Neuronal stem cell (in vitro differentiated cells): ENCODE data around the gene SLC12A6.

Experiments
- DNase-seq: peaks from one replicate; pipeline ENCODE4 v3.0.0-alpha.2; 2013; ENCODE audit warnings: low spot score
- H2AFZ ChIP-seq: one replicate; pipeline ENCODE4 v1.6.1; 2013; ENCODE audit warnings: mild to moderate bottlenecking, low read length, inconsistent platforms
- H2AK5ac ChIP-seq: 2 replicates; pipeline ENCODE4 v1.6.1; 2013; ENCODE audit warnings: low read depth, mild to moderate bottlenecking, inconsistent platforms, low read length, moderate library complexity, mixed read lengths
- H2BK120ac ChIP-seq: 2 replicates; pipeline ENCODE4 v1.6.1; 2013; ENCODE audit warnings: low read depth, mild to moderate bottlenecking, inconsistent platforms, low read length, moderate library complexity, mixed read lengths
- H2BK12ac ChIP-seq: one replicate; pipeline ENCODE4 v1.6.1; 2013; ENCODE audit warnings: low read length, inconsistent platforms
- H2BK15ac ChIP-seq: 2 replicates; pipeline ENCODE4 v1.6.1; 2013; ENCODE audit warnings: mild to moderate bottlenecking, low read length, inconsistent platforms, mixed read lengths
- H2BK5ac ChIP-seq: one replicate; pipeline ENCODE4 v1.6.1; 2013; ENCODE audit warnings: inconsistent platforms, mild to moderate bottlenecking, low read length, moderate library complexity
- H3K14ac ChIP-seq: one replicate; pipeline ENCODE4 v1.6.1; 2013; ENCODE audit warnings: low read length, inconsistent platforms
- H3K18ac ChIP-seq: 2 replicates; pipeline ENCODE4 v1.6.1; 2013; ENCODE audit warnings: low read length, inconsistent platforms
- H3K23ac ChIP-seq: 2 replicates; pipeline ENCODE4 v1.6.1; 2013; ENCODE audit warnings: low read depth, mild to moderate bottlenecking, mixed read lengths, low read length, inconsistent platforms; ENCODE audit not compliant: poor library complexity
- H3K27ac ChIP-seq: replicated peaks from 3 replicates; pipeline ENCODE4 v1.5.1; 2013; ENCODE audit warnings: low read length, inconsistent platforms
- H3K27me3 ChIP-seq, 3 experiments: 2 replicates each; pipeline ENCODE4 v1.6.1; 2013; ENCODE audit warnings: low read length in 3 of 3, mild to moderate bottlenecking in 2 of 3, inconsistent platforms in 1 of 3, low read depth in 1 of 3, mixed read lengths in 1 of 3, moderate library complexity in 1 of 3; ENCODE audit not compliant: control insufficient read depth in 3 of 3, insufficient read depth in 3 of 3
- H3K36me3 ChIP-seq, 2 donors: replicated peaks in 1 of 2; 2 replicates each; pipeline ENCODE4 v1.6.1; 2013; ENCODE audit warnings: low read length in 2 of 2; ENCODE audit not compliant: control insufficient read depth in 2 of 2, insufficient read depth in 2 of 2
- H3K4ac ChIP-seq: 2 replicates; pipeline ENCODE4 v1.6.1; 2013; ENCODE audit warnings: inconsistent platforms, mild to moderate bottlenecking, low read length, moderate library complexity
- H3K4me1 ChIP-seq, 2 donors: 1 replicate in 1 of 2; 2 replicates in 1 of 2; pipeline ENCODE4 v1.6.1; 2013; ENCODE audit warnings: low read length in 2 of 2, low read depth in 1 of 2; ENCODE audit not compliant: control insufficient read depth in 2 of 2, insufficient read depth in 1 of 2
- H3K4me2 ChIP-seq: one replicate; pipeline ENCODE4 v1.6.1; 2013; ENCODE audit warnings: mild to moderate bottlenecking, low read length, inconsistent platforms; ENCODE audit not compliant: insufficient read depth, poor library complexity, severe bottlenecking
- H3K4me3 ChIP-seq, 2 donors: 2 replicates each; pipeline ENCODE4 v1.5.1; 2013; ENCODE audit warnings: low read length in 2 of 2, mild to moderate bottlenecking in 2 of 2, inconsistent platforms in 1 of 2, moderate library complexity in 1 of 2
- H3K79me1 ChIP-seq: one replicate; pipeline ENCODE4 v1.6.1; 2013; ENCODE audit warnings: low read depth, mild to moderate bottlenecking, inconsistent platforms, low read length, moderate library complexity
- H3K9ac ChIP-seq: one replicate; pipeline ENCODE4 v1.6.1; 2013; ENCODE audit warnings: mild to moderate bottlenecking, low read depth, low read length, inconsistent platforms; ENCODE audit not compliant: poor library complexity
- H3K9me3 ChIP-seq, 2 donors: replicated peaks in 1 of 2; 2 replicates each; pipeline versions ENCODE3 to v1.6.1; 2013; ENCODE audit warnings: low read length in 2 of 2, mild to moderate bottlenecking in 2 of 2, inconsistent platforms in 1 of 2, low read depth in 1 of 2, mixed read lengths in 1 of 2, moderate library complexity in 1 of 2; ENCODE audit not compliant: control insufficient read depth in 2 of 2, insufficient read depth in 1 of 2
- H4K8ac ChIP-seq: one replicate; pipeline ENCODE4 v1.6.1; 2013; ENCODE audit warnings: low read depth, mild to moderate bottlenecking, inconsistent platforms, low read length, moderate library complexity
- H4K91ac ChIP-seq: one replicate; pipeline ENCODE4 v1.6.1; 2013; ENCODE audit warnings: low read length, low read depth, mild to moderate bottlenecking, inconsistent platforms; ENCODE audit not compliant: poor library complexity
- WGBS, 2 donors: extraction: QIAGEN DNeasy Blood & Tissue Kit; methylation state at CpG; one replicate each; pipeline ENCODE4 v1.1.7; 2013; ENCODE audit warnings: missing lambda C conversion rate in 2 of 2, mixed read lengths in 1 of 2; ENCODE audit not compliant: insufficient read length in 2 of 2, insufficient replicate concordance in 1 of 2; ENCODE audit errors: extremely low coverage in 2 of 2; 5-methylcytosine and 5-hydroxymethylcytosine counted together

The SLC12A6 gene

DNA sequence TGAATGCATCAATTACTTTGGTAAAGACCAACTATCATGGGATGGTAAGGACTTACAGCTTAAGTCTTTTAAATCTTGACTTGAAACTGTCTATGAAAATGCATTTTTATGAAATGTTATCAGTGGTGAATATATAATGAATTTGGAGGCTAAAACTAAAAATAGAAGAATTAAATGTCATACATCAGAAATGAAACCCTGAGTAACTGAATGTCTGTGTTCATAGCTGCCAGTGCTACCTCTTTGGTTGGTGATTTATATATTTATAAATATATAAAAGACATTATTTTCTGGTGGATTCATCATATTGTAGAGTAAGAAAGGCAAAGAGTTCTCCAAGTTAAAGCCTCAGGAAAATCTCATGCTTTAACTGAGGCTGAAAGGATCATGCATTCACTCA lies 12.2 kb downstream of the SLC12A6 start:
- Histone ChIP-seq H4K91ac (no peak overlapping the region), H2BK120ac (no peak overlapping the region), H2BK12ac (no peak overlapping the region), H2BK5ac (no peak overlapping the region), H3K14ac (no peak overlapping the region), H3K4ac (no peak overlapping the region), H3K23ac (no peak overlapping the region), H3K9me3 (peaks cover 0 to 2% of the 10 kb centered on the region in 2 donors), H3K27me3 (no peaks in the 10 kb centered on the region), H4K8ac (no peak overlapping the region), H2AK5ac (no peak overlapping the region), H3K27ac (no peak overlapping the region), H3K79me1 (no peaks in the 10 kb centered on the region), H3K36me3 (no peaks in the 10 kb centered on the region), H3K4me3 (no peak overlapping the region), H3K4me2 (no peak overlapping the region), H3K4me1 (no peaks in the 10 kb centered on the region), H3K18ac (no peak overlapping the region), H2AFZ (no peak overlapping the region), H2BK15ac (no peak overlapping the region), H3K9ac (no peak overlapping the region)
- no peak for DNase-seq

DNA sequence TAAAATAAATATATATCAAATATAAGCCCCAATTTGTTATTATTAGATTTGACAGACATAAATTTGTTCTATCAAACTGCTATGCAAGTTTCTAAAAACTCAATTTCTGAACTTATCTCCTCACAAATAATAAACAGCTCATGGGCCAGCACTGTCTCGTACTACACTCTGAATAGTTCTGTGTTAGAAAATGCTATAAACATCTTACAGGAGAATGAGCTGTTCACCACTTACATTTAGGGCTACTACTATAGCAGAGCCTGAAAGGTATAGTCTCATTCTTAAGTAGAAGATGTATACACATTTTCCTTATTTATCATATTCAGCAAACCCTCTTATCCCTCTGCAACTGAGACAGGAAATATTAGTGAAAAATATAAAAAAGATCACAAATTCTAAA lies 12.6 kb downstream of the SLC12A6 start:
- Histone ChIP-seq H3K4ac (no peak overlapping the region), H3K79me1 (no peaks in the 10 kb centered on the region), H3K36me3 (no peaks in the 10 kb centered on the region), H3K27me3 (no peaks in the 10 kb centered on the region), H4K91ac (no peak overlapping the region), H2AK5ac (no peak overlapping the region), H2AFZ (no peak overlapping the region), H3K4me3 (no peak overlapping the region), H3K4me2 (no peak overlapping the region), H3K9ac (no peak overlapping the region), H4K8ac (no peak overlapping the region), H3K27ac (no peak overlapping the region), H3K18ac (no peak overlapping the region), H3K9me3 (peaks cover 0 to 2% of the 10 kb centered on the region in 2 donors), H2BK12ac (no peak overlapping the region), H2BK15ac (no peak overlapping the region), H3K14ac (no peak overlapping the region), H2BK120ac (no peak overlapping the region), H3K23ac (no peak overlapping the region), H2BK5ac (no peak overlapping the region), H3K4me1 (no peaks in the 10 kb centered on the region)
- no CpG with 5 or more reads among the region's 1 CpG for WGBS, 2 donors
- DNase-seq = no peak

DNA sequence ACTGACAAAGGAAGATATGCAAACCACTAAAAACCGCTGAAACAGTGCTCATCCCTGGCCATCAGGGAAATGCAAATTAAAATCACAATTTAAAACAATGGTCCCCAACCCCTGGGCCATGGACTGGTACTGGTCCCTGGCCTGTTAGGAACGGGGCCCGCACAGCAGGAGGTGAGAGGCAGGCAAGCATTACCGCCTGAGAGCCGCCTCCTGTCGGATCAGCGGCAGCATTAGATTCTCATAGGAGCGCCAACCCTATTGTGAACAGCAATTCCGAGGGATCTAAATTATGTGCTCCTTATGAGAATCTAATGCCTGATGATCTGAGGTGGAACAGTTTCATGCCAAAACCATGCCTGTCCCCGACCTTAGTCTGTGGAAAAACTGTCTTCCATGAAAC lies 14.4 kb downstream of the SLC12A6 start:
- Histone ChIP-seq H3K4me3 (no peak overlapping the region), H3K36me3 (no peaks in the 10 kb centered on the region), H2BK15ac (no peak overlapping the region), H2BK5ac (no peak overlapping the region), H3K79me1 (no peaks in the 10 kb centered on the region), H3K27me3 (no peaks in the 10 kb centered on the region), H2AFZ (no peak overlapping the region), H2BK120ac (no peak overlapping the region), H4K91ac (no peak overlapping the region), H3K18ac (no peak overlapping the region), H3K23ac (no peak overlapping the region), H2AK5ac (no peak overlapping the region), H3K9ac (no peak overlapping the region), H3K9me3 (peaks cover 0 to 2% of the 10 kb centered on the region in 2 donors), H4K8ac (no peak overlapping the region), H3K4ac (no peak overlapping the region), H3K14ac (no peak overlapping the region), H2BK12ac (no peak overlapping the region), H3K4me1 (peaks cover 0 to 2% of the 10 kb centered on the region in 2 donors), H3K4me2 (no peak overlapping the region), H3K27ac (no peak overlapping the region)
- DNase-seq = no peak
- WGBS, 2 donors = no CpG with 5 or more reads among the region's 10 CpGs

DNA sequence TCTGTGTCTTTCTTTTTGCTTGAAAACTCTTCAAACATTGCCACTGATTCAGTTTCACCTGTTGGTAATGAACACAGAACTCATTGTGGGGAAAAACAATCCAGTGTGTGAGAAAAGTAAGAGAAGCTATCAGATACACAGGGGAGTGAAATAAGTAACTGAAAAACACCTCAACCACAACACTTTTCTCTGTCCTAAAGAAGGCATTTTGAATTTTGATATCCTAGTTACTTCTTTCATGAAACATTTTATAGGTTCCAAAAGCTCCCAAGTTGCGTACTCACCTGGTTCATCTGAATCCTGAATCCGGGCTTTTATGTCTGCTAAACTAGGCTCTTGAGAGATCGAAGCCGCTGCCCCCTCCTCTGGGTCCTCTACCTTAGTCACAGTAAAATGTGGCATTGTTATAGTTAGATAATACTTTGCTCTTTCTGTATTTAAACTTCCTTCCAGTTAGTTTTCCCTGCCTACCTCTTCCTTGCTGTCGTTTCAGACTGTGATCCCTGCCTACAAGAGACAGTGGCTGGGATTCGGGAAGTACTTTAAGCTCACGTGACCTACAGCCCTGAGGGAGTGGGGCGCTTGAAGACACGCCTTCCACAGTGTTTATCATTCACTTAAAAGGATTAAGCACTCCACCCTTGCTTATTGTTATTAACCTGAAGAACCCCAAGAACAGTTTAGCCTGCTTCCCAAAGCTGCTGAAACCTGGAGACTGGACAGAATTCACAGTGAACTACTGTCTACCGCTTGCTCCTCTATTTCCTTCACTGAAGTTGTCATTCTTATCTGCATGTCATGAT lies 19.1 kb downstream of the SLC12A6 start:
- peak overlapping the region in 1 of 2 donors; percentile 19 for H3K4me3 ChIP-seq
- no peak overlapping the region for H3K18ac ChIP-seq
- H2BK120ac ChIP-seq = no peak overlapping the region
- no peak overlapping the region for H2BK15ac ChIP-seq
- peak overlapping the region; percentile 46 for H3K4me2 ChIP-seq
- no peak overlapping the region for H4K91ac ChIP-seq
- no peak overlapping the region for H2AK5ac ChIP-seq
- H3K4me1 ChIP-seq = peaks cover 0 to 2% of the 10 kb centered on the region in 2 donors
- no peaks in the 10 kb centered on the region for H3K36me3 ChIP-seq
- WGBS, 2 donors = no CpG with 5 or more reads among the region's 10 CpGs
- peak overlapping the region; percentile 80 for H2AFZ ChIP-seq
- peak; percentile 18 for DNase-seq
- H3K79me1 ChIP-seq = no peaks in the 10 kb centered on the region
- peaks cover 0 to 2% of the 10 kb centered on the region in 2 donors for H3K9me3 ChIP-seq
- H3K27me3 ChIP-seq = no peaks in the 10 kb centered on the region
- H4K8ac ChIP-seq = no peak overlapping the region
- no peak overlapping the region for H3K23ac ChIP-seq
- no peak overlapping the region for H3K14ac ChIP-seq
- no peak overlapping the region for H2BK5ac ChIP-seq
- no peak overlapping the region for H2BK12ac ChIP-seq
- H3K27ac ChIP-seq = no peak overlapping the region
- no peak overlapping the region for H3K4ac ChIP-seq
- no peak overlapping the region for H3K9ac ChIP-seq
